ENCODE measurements around the gene SHISAL1. TPM values are rescaled to one million over a fixed set of nuclear protein-coding genes. Genes with fewer than 3 reads are reported as not detected.
"Not testable (repeated sequence)": the region's sequence is repeated elsewhere in the genome, so short reads cannot be mapped to it uniquely, and the experiment has no call there.

The SHISAL1 gene
- total RNA-seq, 1 experiment from 2014 or later, result 8.7 TPM

DNA sequence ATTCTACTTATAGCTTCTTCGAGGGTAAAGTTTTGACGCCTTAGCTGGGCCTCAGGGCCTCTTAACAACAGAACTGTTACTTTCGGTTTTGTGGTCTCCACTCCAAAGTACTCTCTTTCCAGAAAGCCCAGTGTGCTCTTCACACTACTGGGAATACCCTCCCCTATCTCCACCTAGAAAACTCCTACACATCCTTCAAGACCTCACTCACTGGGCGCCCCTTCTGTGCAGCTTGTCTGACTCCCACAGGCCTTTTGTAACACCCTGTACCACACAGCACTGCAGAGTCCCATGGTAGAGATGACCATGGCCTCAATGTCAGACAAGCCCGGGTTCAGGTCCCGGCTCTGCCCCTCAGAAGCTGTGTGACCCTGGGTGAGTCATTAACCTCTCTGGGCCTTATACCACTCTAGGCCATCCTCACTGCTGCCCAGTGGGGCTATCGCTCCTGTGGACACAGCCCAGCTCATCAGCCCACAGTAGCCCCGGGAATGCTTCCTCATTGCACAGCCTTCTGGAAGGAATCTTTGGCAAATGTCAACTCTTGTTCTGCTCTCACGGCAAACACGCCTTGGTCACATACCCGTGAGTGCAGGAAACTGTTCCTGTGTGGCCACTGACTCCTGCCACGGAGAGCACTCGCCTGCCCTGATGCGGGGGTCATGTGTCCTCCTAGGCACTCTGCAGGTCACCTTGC, 51.4 kb downstream of the SHISAL1 start:
- DNase-seq (ENCODE audit: low read depth), result no peak

DNA sequence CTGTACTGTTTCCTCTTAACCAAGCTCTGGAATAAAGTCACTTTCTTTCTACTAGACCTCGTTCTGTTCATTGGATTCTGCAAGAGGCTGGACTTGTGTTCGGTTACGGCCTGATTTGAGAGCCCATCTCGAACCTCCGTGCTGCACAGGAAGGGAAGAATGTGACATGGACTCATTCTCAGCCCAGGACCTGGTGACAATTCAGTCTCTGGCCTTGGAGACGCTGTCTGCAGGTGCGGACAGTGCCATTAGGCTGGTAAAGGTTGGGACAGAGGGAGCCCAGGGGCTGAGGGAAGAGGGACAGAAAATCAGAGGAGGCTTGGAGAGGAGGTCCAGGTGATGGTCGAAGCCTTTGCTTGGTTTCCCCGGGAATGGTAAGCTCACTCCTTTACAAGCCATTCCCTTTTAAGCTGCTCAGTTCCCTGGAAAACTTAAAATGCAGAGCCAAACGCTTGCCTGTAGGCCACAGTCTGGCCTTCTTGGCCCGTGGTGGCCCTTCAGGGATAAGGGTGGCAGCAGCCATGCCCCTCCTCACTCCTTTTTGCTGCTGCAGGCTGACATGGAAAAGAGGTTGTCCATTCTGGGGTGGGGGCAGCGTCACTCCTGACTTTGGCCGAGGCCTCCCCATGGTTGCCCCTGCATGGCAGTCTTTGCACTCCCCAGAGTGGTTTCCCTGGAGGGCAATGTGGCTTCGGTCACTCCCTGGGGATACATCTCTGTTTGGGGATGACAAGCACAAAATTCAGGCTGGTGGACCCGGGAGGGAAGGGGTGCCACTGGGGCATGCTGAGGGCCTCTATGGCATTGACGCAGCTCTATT, 52.3 kb downstream of the SHISAL1 start:
- DNase-seq (ENCODE audit: low read depth), result no peak

DNA sequence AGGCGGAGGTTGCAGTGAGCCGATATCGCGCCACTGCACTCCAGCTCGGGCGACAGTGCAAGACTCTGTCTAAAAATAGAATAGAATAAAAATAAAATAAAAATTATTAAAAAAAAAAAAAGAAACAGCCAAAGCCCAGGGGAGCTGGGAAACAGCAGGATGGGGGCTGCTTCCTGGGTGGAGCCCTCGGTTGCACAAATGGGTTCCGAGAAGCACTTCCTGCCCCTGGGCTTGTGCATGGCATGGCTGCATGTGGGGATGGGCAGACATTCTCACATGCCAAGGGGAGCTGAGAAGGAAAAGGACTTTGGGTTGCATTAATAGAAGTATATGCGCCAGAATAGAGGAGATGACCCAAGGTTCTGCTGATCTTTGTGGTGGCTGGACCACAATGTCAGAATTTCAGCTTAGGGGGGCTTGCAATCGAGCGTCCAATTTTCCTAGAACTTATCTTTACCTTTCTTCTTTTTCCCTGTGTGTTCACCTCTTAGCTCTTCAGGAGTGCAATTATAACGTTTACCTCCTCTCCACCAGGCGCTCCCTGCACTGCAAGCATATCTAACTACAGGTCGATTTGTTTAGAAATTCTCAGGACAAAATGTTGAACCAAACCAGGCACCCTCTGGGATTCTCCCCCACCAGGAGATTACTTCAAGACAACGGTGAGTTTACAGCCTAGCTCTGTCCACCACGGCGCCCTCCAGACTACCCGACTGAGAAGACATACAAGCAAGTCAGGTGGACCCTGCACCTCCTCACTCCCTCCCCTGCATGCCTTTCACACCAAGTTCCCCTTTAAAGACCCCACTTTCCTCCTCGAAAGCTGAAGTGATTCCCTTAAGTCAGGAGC, 53.2 kb downstream of the SHISAL1 start:
- no peak for DNase-seq (ENCODE audit: low read depth)

DNA sequence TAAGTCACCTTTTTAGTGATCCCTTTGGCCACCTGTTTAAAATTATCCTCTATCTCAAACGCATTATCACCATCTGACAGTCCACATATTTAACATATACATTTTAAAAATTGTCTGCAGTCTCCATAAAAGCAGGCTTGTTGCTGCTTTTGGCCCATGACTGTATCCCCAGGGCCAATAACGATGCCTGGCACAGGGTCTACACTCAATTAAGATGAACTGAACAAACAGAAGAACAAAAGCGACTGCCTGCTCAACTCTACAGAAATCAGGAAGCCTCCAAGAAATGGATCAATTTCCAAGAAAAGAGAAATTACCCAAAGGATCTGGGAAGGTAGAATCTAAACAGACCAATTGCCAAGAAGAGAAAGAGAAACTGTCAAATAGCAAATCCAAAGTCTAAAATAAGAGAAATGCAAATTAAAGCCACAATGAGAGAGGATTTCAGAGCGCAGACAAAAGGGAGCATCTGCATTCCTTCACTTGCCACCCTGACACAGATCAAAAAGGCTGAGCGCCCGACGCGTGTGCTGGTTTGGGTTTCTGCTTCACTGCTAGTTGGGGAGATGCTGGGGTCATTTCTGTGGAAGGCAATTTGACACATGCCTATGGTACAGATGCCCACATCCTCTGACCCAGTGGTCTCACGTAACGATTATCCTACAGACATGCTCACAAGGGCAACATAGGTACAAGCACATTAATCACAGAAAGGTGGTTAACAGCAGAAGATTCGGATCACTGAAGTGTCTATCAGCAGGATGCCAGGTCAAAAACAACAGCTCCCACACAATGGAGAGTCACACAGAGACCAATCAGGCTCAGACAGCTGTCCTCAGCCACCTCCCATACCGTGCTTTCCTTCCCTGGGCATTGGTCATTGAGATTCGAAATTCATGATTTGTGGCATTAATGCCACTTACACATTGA, 55.9 kb downstream of the SHISAL1 start:
- DNase-seq (ENCODE audit: low read depth), result no peak

DNA sequence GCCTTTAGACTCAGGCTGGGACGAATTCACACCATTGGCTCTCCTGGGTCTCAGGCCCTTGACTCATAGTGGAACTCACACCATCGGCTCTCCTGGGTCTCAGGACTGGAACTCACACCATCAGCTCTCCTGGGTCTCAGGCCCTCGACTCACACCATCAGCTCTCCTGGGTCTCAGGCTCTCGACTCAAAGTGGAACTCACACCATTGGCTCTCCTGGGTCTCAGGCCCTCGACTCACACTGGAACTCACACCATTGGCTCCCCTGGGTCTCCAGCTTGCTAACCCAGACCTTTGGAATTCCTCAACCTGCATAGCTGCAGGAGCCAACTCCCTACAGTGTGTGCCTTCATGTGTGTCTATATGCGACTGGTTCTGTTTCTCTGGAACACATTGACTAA, 56.7 kb downstream of the SHISAL1 start:
- DNase-seq (ENCODE audit: low read depth), result no peak

DNA sequence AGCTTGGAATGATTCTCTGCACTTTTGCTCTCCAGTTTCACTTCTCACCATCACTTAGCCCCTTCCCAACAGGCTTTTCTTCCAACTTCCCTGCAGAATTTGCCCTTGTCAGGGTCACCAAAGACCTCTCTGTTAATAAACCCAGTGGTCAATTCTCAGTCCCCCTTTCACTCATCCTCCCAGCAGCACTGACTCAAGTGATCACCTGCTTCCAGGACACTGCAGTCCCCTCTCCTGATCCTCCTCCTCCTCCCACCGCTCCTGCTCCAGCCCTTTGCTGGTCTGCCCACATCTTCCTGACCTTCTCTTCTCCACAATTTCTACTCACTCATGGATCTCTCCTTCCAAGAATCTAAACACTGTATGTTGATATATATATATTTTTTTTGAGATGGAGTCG, 57.9 kb downstream of the SHISAL1 start:
- no peak for DNase-seq (ENCODE audit: low read depth)

DNA sequence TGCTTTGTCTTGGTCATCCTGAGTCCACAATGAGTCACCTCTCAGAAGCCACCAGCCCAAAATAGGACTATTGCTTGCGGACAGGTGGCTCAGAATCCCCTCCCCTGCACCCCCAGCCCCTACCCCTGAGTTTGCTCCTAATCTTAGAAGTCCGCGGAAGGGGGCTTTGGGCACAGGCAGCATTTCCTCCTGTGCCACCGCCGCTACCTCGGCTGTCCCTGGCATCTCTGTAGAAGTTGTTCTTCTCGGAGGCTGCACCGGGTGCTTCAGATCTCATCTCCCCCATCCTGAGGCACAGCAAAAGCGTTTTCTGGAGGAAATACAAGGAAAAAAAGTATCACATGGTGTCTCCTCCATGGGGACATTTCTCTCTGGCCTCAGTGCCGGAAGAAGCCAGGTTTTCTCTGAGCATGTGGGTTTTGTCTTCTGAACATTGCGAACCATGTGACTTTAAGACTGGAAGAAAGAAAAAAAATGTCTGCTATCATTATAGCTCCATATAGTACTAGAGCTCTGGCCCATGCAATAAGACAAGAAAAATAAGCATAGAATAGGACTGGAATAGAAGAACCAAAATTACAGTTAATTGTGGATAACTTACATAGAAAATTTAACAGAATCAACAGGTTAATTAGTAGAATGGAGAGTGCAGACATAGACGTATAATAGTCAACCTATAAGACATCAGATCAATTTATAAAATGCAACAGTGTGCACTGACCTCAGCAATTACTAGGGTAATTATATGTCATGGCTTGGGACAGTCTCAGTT, 63.2 kb downstream of the SHISAL1 start:
- DNase-seq (ENCODE audit: low read depth), result no peak

DNA sequence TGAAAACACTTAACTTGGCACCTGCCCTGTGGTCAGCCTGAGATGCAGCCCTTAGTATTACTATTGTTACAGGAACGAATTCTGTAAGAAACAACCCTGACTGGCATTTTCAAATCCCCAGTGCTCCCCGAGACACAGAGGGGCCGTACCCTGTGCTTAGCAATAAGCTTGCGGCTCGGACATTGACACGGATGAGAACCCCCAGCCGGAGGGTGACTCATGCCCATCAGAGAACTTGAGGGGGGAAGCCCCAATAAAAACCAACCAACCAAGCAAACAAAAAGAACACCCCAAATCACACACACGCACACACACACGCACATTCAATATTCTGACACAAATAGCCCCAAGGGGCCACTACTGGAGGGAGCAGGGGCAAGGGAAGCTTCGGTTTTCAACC, 63.8 kb downstream of the SHISAL1 start:
- DNase-seq (ENCODE audit: low read depth), result no peak

DNA sequence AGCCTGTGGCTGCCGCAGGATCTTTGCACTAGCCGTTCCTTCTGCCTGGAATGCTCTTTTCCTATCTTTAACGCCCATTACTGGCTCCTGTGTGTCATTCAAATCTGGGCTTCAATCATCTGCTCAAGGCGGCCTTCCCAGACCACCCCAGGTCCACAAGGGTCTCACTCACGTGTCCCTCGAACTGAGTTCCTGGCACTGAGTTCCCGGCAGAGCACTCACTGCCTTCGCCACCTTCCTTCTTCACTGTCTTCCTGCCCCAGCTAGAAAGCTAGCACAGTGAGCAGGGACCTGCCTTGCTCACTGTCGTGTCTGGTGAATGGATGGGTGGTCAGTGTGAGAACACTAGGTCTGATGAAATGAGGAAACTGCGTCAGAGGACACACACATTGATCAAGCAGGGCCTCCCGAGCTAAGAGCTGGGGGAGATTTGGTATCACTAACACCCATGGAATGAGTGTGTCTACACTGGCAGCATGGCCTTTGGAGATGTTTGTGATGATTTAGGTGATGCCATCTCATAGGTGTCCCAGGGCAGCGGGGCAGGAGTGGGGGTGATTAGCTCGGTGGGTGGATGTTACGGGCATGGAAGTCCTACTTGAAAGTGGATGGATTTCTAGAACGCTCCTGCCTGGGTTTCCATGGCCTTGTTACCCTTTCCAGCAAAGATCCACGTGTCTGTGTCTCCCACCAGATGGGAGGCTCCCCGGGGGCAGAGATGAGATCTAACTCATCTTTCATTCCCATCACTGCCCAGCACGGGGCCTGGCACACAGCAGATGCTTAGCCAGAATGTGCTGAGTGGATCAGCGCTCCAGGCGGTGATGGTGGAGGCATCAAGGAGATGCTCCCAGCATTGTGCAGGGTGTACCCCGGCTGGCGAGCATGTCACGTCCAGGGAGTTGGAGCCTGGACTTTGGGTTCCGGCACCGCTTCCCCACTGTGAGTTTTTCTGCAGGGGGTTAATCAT, 64.5 kb downstream of the SHISAL1 start:
- no peak for DNase-seq (ENCODE audit: low read depth)

DNA sequence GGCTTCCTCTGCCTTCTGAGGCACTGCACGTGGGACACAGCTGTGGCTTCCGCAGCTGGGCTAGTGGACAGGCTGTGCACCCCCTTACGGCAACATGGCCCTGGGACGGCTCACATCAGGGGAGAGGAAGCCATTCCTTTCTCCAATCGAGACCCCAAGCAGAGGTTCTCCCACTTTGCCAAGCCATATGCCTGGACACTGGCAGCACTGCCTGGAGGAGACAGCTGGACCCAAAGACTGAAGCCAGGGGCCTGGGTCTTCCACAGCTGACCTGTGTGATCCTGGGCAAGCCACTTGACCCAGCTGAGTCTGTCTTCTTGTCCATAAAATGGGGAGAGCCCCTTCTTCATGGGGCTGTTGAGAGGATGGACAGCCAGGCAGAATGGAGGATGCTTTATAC, 65.4 kb downstream of the SHISAL1 start:
- DNase-seq (ENCODE audit: low read depth), result no peak

DNA sequence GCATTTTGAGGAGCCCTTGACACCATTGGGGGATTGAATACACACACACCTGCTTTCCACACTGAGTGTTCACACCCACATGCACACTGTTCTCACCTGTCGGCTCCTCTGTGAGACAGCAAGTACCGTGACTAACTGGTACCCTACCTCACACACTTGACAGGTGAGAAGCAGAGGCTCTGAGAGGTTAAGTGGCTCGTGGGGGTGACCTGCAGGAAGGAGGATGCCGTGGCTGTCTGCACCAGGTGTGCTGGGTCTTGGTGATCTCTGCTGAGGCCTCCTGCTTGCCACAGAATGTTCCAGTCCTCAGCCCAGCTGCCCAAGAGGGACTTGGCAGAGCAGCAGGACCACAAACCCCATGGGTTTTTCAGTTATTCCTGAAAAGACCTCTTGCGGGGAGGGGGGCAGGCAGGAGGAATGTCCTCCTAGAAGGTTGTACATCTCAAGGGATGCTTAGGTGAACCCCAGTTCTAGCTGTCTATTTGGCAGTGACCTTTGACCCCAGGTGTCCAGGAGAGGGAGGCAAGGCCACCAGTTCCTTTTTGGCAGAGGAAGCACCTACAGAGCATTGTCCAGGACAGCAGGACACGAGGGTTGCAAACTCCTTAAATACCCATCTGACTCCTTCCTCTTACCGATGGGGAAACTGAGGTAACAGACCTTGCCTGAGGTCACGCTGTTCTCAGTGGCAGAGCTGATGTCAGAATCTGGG, 66.0 kb downstream of the SHISAL1 start:
- no peak for DNase-seq (ENCODE audit: low read depth)

DNA sequence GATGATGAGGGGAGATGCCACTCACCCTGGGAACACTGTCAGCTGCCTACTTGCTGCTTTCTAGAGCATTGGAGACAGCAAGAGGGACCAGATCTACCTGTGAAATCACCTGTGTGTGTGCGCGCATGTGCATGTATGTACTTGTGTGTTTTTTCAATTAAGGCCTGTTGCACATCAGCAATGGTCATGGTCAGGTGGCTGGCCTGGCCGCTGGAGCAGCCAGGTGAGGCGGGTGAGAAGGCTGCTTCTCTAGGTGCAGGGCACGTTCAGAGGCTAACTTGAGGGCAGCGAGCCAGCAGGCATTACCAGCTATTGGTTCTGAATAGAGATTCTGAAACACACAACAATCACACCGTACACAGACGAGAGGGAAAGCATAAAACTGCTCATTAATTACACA, 66.9 kb downstream of the SHISAL1 start:
- DNase-seq (ENCODE audit: low read depth), result no peak

DNA sequence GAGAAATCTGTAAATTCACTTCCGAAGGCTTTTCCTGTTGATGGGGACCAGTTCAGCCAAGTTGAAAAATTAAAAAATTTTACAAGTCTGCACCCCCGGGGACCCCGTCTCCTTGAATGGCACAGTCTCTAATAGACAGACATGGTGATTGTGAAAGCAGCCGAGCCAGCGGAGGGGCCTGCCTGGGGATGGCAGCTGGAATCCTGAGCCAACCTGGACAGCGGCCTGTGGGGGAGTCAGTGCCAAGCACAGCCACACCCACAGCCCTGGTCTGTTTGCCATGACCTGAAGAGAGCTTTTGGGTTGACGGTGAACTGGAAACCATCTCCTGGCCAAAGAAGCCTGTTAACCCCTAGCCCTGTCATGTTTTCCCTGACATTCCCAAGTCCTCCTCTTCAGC, 67.3 kb downstream of the SHISAL1 start:
- no peak for DNase-seq (ENCODE audit: low read depth)

DNA sequence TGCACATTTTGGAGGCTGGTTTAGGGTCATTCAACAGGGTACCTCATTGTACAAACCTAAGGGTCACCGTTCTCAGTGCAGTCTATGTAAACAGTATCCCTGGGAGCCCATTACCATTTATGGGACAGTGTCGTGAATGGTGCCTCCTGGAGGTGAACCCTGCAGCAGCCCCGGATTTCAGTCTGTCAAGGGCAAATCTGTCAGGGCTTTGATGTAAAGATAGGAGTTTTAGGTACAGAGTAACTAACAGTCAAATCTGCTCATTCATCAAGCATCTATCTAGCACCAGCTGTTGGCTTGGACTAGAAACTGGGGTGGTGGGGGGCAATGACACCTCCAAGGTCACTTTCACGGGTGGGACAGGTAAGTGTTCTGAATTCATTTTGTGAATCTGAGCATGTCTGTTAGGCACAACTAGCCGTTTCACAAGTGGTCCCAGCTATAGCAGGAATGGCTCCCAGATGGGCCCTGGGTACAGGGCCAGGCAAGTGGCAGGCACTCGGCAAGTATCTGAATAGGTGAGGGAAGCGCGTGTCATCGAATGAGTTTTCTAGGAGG, 68.4 kb downstream of the SHISAL1 start:
- DNase-seq (ENCODE audit: low read depth), result no peak

DNA sequence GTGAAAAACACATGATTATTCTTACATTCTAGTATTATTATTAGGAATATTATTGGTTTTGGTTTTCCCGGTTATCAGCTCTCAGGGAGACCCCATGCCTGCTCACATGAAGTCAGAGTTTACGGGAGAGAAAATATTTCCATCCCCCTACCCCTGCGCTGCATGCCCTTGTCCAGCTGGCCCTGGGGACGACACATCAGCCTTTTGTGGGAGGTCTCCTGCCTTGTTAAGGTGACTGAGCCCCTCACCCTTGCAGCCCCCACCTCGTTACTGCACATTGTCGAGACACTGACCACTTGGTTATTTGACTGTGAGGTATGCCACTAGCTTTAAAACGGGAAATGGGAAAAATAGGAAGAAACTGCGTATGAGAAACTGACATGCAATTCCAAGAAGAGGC, 69.0 kb downstream of the SHISAL1 start:
- DNase-seq (ENCODE audit: low read depth), result no peak

DNA sequence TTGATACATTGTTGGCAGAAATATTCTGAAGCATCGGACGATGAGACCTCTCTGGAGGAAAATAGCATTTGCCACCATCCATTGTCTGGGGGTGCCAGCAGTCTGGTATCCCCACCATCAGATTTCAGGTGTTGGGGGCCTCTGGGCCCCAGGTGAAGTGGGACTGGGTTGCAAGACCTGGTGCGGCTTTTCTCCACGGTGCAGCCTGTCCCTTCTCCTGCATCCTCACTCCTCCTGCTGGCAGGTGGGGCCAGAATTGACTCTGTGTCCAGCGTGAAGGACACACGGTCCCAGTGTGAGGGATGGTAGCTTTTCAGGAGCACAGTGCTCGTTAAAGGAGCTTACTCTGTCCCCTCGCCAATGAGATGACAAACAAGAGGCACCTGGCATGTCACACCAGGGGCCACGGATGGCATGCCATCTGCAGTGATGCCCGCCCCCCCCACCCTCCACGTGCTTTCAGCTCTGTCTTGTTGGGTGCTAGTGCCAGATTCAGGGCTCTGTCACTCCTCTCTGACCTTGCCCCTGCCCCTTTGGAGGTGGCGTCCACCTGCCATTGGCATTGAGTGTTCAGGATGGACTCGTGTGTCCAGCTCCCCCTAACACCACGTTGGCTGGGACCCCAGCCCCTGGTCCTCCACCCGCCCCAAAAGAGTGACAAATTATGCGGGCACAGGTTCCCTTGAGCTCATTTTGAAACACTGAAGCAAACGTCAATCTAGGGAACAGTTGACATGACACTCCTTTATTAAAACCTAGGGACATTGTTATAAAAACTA, 69.6 kb downstream of the SHISAL1 start:
- DNase-seq (ENCODE audit: low read depth), result no peak

DNA sequence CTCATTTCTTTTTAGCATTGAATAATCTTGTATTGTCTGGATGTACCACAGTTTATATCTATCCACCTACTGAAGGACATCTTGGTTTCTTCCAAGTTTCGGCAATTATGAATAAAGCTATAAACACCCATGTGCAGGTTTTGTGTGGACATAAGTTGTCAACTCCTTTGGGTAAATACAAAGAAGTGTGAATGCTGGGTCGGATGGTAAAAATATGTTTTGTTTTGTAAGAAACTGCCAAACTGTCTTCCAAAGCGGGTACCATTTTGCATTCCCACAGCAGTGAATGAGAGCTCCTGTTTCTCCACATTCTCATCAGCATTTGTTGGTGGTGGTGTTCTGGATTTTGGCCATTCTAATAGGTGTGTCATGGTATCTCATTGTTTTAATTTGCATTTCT, 71.6 kb downstream of the SHISAL1 start:
- DNase-seq (ENCODE audit: low read depth), result not testable (repeated sequence)

DNA sequence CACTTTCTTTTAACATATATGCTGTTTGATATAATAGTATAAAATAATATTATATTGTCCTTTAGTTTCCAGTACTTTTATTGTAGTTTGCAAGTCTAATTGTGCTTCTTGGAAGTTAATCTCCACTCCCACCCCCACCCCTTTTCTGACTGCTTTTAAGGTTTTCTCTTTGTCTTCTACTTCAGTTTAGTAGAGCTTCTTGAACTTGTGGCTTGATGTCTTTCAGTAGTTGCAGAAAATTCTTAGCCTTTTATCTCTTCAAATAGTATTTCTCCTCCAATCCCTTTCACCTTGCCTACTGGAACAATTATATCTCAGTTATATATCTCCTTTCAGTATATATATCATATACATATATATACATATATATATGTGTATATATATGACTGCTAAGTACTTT, 75.5 kb downstream of the SHISAL1 start:
- no peak for DNase-seq (ENCODE audit: low read depth)
